OCI-LY1 (cell line): ENCODE measurements around the gene C1QL3.

Source experiments
- H2AFZ ChIP-seq: fragments of 200-600 bp; sonication (generic), shearing (Covaris generic); 2 replicates; pipeline ENCODE4 v1.6.0; 2014; ENCODE audit warnings: antibody characterized with exemption, mild to moderate bottlenecking, low read length
- H3F3A ChIP-seq: fragments of 200-600 bp; sonication (generic), shearing (Covaris generic); 2 replicates; pipeline ENCODE4 v1.6.0; 2014; ENCODE audit warnings: mild to moderate bottlenecking, antibody characterized with exemption, low read length, moderate library complexity; ENCODE audit not compliant: insufficient read depth
- H3K27ac ChIP-seq: fragments of 200-600 bp; sonication (generic); 2 replicates; pipeline ENCODE4 v1.5.1; 2014; ENCODE audit warnings: low read length, mixed run types, mild to moderate bottlenecking, low read depth; ENCODE audit not compliant: poor library complexity, severe bottlenecking
- H3K27me3 ChIP-seq: fragments of 200-600 bp; sonication (generic); 2 replicates; pipeline ENCODE4 v1.6.0; 2014; ENCODE audit warnings: antibody characterized with exemption, mild to moderate bottlenecking, low read length, moderate library complexity; ENCODE audit not compliant: insufficient read depth
- H3K36me3 ChIP-seq: fragments of 200-600 bp; sonication (generic); 2 replicates; pipeline ENCODE4 v1.6.1; 2014; ENCODE audit warnings: mild to moderate bottlenecking, antibody characterized with exemption, low read length, moderate library complexity, mixed read lengths; ENCODE audit not compliant: insufficient read depth
- H3K4me1 ChIP-seq: fragments of 200-600 bp; sonication (generic); 2 replicates; pipeline ENCODE4 v1.5.1; 2014; ENCODE audit warnings: mild to moderate bottlenecking, low read length, moderate library complexity; ENCODE audit not compliant: insufficient read depth, severe bottlenecking
- H3K4me2 ChIP-seq: fragments of 200-600 bp; sonication (generic), shearing (Covaris generic); 2 replicates; pipeline ENCODE4 v1.6.1; 2014; ENCODE audit warnings: low read length
- H3K4me3 ChIP-seq: fragments of 200-600 bp; sonication (generic); 2 replicates; pipeline ENCODE4 v1.5.1; 2014; ENCODE audit warnings: low read length, low read depth, mild to moderate bottlenecking, mixed read lengths; ENCODE audit not compliant: poor library complexity, severe bottlenecking
- H3K79me2 ChIP-seq: fragments of 200-600 bp; shearing (Covaris generic); 2 replicates; pipeline ENCODE4 v1.6.1; 2016; ENCODE audit warnings: mixed run types, low read length, mixed read lengths; ENCODE audit not compliant: insufficient read depth
- H3K9ac ChIP-seq: fragments of 200-600 bp; sonication (generic), shearing (Covaris generic); 2 replicates; pipeline ENCODE4 v1.6.1; 2014; ENCODE audit warnings: mild to moderate bottlenecking, low read length, mixed read lengths
- H3K9me2 ChIP-seq: fragments of 200-600 bp; sonication (generic), shearing (Covaris generic); 2 replicates; pipeline ENCODE4 v1.6.1; 2014; ENCODE audit warnings: low read depth, mild to moderate bottlenecking, low read length, mixed read lengths
- H3K9me3 ChIP-seq: fragments of 200-600 bp; shearing (Covaris generic); 2 replicates; pipeline ENCODE4 v1.6.1; 2014; ENCODE audit warnings: low read length, mixed read lengths
- H4K20me1 ChIP-seq: fragments of 200-600 bp; sonication (generic), shearing (Covaris generic); 2 replicates; pipeline ENCODE4 v1.6.0; 2016; ENCODE audit warnings: mild to moderate bottlenecking, low read length; ENCODE audit not compliant: insufficient read depth
- EZH2 ChIP-seq: fragments of 200-600 bp; sonication (generic), shearing (Covaris generic); IDR thresholded peaks from 2 replicates; pipeline ENCODE4 v1.8.0; 2017; ENCODE audit warnings: borderline replicate concordance, mixed run types, mild to moderate bottlenecking, antibody characterized with exemption, low read length, moderate library complexity, mixed read lengths
- TF ChIP-seq, protein P1 (sequence below): fragments of 200-600 bp; sonication (generic), shearing (Covaris generic); IDR thresholded peaks from 2 replicates; pipeline ENCODE4 v1.5.1; 2017; ENCODE audit warnings: mild to moderate bottlenecking, antibody characterized with exemption, low read length, moderate library complexity, mixed read lengths

The C1QL3 gene

DNA sequence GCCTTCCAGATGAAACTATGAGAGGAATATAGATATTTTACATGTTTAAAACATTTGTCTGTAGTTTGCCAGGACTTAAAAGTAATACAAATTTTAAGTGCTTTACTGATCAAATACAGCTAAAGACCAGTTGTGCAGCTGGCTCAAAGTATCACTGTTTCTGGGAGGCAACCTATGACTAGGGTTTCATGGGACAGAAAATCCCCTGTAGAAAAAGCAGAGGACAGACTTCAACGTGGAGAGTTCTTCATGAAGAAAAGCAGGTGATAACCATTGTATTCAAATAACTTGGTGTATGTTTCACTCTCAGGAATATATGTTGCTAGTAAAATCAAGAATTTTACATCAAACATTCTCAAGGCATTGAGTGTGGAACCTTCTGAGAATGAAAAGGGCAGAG, 43.9 kb downstream of the C1QL3 start:
- H3K9me2 ChIP-seq: no peaks in the 10 kb centered on the region
- H4K20me1 ChIP-seq: no peaks in the 10 kb centered on the region
- H3K4me1 ChIP-seq: no peaks in the 10 kb centered on the region
- H3K36me3 ChIP-seq: no peaks in the 10 kb centered on the region
- H3K4me3 ChIP-seq: no peak overlapping the region
- no peak for TF ChIP-seq EZH2
- TF ChIP-seq, protein P1, sequence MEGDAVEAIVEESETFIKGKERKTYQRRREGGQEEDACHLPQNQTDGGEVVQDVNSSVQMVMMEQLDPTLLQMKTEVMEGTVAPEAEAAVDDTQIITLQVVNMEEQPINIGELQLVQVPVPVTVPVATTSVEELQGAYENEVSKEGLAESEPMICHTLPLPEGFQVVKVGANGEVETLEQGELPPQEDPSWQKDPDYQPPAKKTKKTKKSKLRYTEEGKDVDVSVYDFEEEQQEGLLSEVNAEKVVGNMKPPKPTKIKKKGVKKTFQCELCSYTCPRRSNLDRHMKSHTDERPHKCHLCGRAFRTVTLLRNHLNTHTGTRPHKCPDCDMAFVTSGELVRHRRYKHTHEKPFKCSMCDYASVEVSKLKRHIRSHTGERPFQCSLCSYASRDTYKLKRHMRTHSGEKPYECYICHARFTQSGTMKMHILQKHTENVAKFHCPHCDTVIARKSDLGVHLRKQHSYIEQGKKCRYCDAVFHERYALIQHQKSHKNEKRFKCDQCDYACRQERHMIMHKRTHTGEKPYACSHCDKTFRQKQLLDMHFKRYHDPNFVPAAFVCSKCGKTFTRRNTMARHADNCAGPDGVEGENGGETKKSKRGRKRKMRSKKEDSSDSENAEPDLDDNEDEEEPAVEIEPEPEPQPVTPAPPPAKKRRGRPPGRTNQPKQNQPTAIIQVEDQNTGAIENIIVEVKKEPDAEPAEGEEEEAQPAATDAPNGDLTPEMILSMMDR: no peak
- no peak overlapping the region for H3K9ac ChIP-seq
- H2AFZ ChIP-seq: no peak overlapping the region
- no peak overlapping the region for H3K4me2 ChIP-seq
- H3K27ac ChIP-seq: no peak overlapping the region
- H3K27me3 ChIP-seq: no peaks in the 10 kb centered on the region
- no peaks in the 10 kb centered on the region for H3F3A ChIP-seq
- no peaks in the 10 kb centered on the region for H3K79me2 ChIP-seq
- no peaks in the 10 kb centered on the region for H3K9me3 ChIP-seq

DNA sequence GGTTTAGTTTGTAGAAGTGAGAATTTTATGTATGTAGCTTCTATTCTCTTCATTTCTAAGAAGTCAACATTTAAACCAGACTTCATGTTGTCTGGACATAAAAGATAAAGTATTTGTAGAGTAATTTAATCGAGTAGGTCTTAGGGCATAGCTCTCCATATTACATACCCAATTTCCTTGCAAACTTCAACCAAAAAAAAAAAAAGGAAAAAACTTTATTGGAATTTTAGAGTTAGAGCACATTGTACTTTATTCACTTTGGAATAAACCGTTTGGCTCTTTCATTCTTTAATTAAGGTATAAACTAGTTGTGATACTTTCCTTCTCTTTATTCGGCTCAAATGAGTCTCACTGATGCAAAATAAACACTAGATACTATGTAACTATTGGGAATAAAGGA, 48.9 kb downstream of the C1QL3 start:
- Histone ChIP-seq H3F3A (no peaks in the 10 kb centered on the region), H4K20me1 (no peaks in the 10 kb centered on the region), H3K27me3 (no peaks in the 10 kb centered on the region), H3K36me3 (peaks cover 4% of the 10 kb centered on the region; the same call in 1 of the 2 replicates), H3K27ac (no peak overlapping the region), H3K4me1 (no peaks in the 10 kb centered on the region), H2AFZ (no peak overlapping the region), H3K9me2 (no peaks in the 10 kb centered on the region), H3K9ac (no peak overlapping the region), H3K9me3 (no peaks in the 10 kb centered on the region), H3K4me2 (no peak overlapping the region), H3K79me2 (no peaks in the 10 kb centered on the region), H3K4me3 (no peak overlapping the region)
- TF ChIP-seq EZH2: no peak
- TF ChIP-seq, protein P1: no peak

DNA sequence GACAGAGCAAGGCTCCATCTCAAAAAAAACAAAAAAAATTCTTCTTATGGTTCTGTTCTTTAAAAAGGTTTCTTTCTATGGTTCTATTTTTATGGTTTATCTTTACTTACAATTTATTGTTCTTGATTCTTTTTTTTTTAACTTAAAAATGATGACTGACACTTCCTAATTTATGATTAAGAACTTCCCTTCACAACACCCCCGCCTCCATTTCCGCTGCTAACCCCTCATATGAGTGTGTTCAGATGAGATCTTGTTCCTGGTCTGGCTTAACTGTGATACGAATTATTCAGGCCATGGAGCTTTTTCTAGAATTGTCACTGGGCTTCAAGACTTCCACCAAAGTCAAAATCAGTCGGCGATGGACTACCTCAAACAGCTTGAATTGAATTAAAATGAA, 50.9 kb downstream of the C1QL3 start:
- Histone ChIP-seq H3K79me2 (no peaks in the 10 kb centered on the region), H3F3A (no peaks in the 10 kb centered on the region), H3K4me2 (no peak overlapping the region), H3K27me3 (no peaks in the 10 kb centered on the region), H2AFZ (no peak overlapping the region), H3K9me3 (no peaks in the 10 kb centered on the region), H3K9me2 (no peaks in the 10 kb centered on the region), H3K4me1 (no peaks in the 10 kb centered on the region), H4K20me1 (no peaks in the 10 kb centered on the region), H3K9ac (no peak overlapping the region), H3K4me3 (no peak overlapping the region), H3K27ac (no peak overlapping the region), H3K36me3 (peaks cover 4% of the 10 kb centered on the region; the same call in 1 of the 2 replicates)
- no peak for TF ChIP-seq EZH2
- TF ChIP-seq, protein P1: no peak
